Endothelial cell of umbilical vein (primary cell): ENCODE data around the gene SLC25A27. TPM values are rescaled to one million over a fixed set of nuclear protein-coding genes. Genes with fewer than 3 reads are reported as not detected.

Experiments used
- BruUV-seq: library from RNA; stranded (reverse); fragments of 400-500 nt; replicated peaks from 2 replicates; lab custom pipeline; 2021; lab: Mats Ljungman, UMichigan
- CTCF ChIA-PET: fragments of 300-600, 350-600 bp; sonication (Branson Sonifier 250); formaldehyde crosslinking; loops from one replicate; lab custom pipeline; 2021; ENCODE audit warnings: antibody characterized with exemption, inconsistent platforms; lab: Charles Lee
- POLR2A ChIA-PET: fragments of 300-600, 350-600 bp; sonication (Branson Sonifier 250); formaldehyde crosslinking; loops from one replicate; lab custom pipeline; 2021; ENCODE audit warnings: antibody characterized with exemption, inconsistent platforms; lab: Charles Lee
- DNase-seq: peaks from one replicate; pipeline ENCODE4 v3.0.0-alpha.2; 2011; ENCODE audit warnings: low read depth, low spot score
- FAIRE-seq: peaks from 2 replicates; lab custom pipeline; 2011; peaks lifted over from hg19 to GRCh38; lab: Jason Lieb, UNC
- H2AFZ ChIP-seq: 2 replicates; pipeline ENCODE4 v1.6.0; 2012; ENCODE audit warnings: low read depth, low read length, control low read depth, inconsistent platforms
- H3K27ac ChIP-seq: 2 replicates; pipeline ENCODE4 v1.5.1; 2011; ENCODE audit warnings: low read depth, mild to moderate bottlenecking, control low read depth, low read length, moderate library complexity; ENCODE audit not compliant: insufficient read depth
- H3K27me3 ChIP-seq, 2 experiments: 2 replicates each; pipeline versions ENCODE4 v1.6.0 to v1.6.1; 2011; ENCODE audit warnings: low read length in 2 of 2, mixed read lengths in 1 of 2; ENCODE audit not compliant: control insufficient read depth in 2 of 2, insufficient read depth in 2 of 2
- H3K36me3 ChIP-seq, 2 experiments: 2 replicates in 1 of 2; 3 replicates in 1 of 2; pipeline ENCODE4 v1.5.1; 2011; ENCODE audit warnings: low read length in 2 of 2, mild to moderate bottlenecking in 1 of 2, moderate library complexity in 1 of 2; ENCODE audit not compliant: control insufficient read depth in 2 of 2, insufficient read depth in 2 of 2; ENCODE audit errors: extremely low read depth in 1 of 2
- H3K4me1 ChIP-seq: 3 replicates; pipeline ENCODE4 v1.5.1; 2011; ENCODE audit warnings: mild to moderate bottlenecking, low read length; ENCODE audit not compliant: control insufficient read depth, insufficient read depth; ENCODE audit errors: extremely low read depth
- H3K4me2 ChIP-seq: 2 replicates; pipeline ENCODE4 v1.6.1; 2011; ENCODE audit warnings: low read length, control low read depth, mixed read lengths; ENCODE audit not compliant: insufficient read depth
- H3K4me3 ChIP-seq, 3 experiments: fragments of 200-600 bp in 1 of 3; sonication (generic), shearing (Covaris generic) in 1 of 3; replicated peaks in 1 of 3; 2 replicates each; pipeline ENCODE4 v1.5.1; 2011 to 2016; ENCODE audit warnings: control low read depth in 3 of 3, low read length in 3 of 3, mild to moderate bottlenecking in 2 of 3, inconsistent platforms in 1 of 3, low read depth in 1 of 3, moderate library complexity in 1 of 3; ENCODE audit not compliant: insufficient read depth in 1 of 3
- H3K79me2 ChIP-seq: 2 replicates; pipeline ENCODE4 v1.6.0; 2012; ENCODE audit warnings: low read length, inconsistent platforms; ENCODE audit not compliant: control insufficient read depth, insufficient read depth
- H3K9ac ChIP-seq: replicated peaks from 2 replicates; pipeline ENCODE3; 2011; ENCODE audit warnings: low read length, control low read depth; ENCODE audit not compliant: insufficient read depth; ENCODE audit errors: extremely low read depth
- H3K9me1 ChIP-seq: replicated peaks from 3 replicates; pipeline ENCODE4 v1.6.0; 2011; ENCODE audit warnings: mild to moderate bottlenecking, low read length; ENCODE audit not compliant: control insufficient read depth, insufficient read depth; ENCODE audit errors: extremely low read depth
- H3K9me3 ChIP-seq: replicated peaks from 2 replicates; pipeline ENCODE4 v1.5.1; 2012; ENCODE audit warnings: low read length, inconsistent platforms; ENCODE audit not compliant: control insufficient read depth, insufficient read depth
- H4K20me1 ChIP-seq: replicated peaks from 2 replicates; pipeline ENCODE3; 2011; ENCODE audit warnings: mild to moderate bottlenecking, low read length; ENCODE audit not compliant: control insufficient read depth, insufficient read depth; ENCODE audit errors: extremely low read depth
- CTCF ChIP-seq, 2 donors: IDR thresholded peaks; 1 replicate in 1 of 2; 2 replicates in 1 of 2; pipeline ENCODE4 v1.5.1; 2011; ENCODE audit warnings: low read length in 2 of 2, mild to moderate bottlenecking in 2 of 2, moderate library complexity in 2 of 2, control low read depth in 1 of 2, inconsistent platforms in 1 of 2, low read depth in 1 of 2; ENCODE audit not compliant: insufficient read depth in 1 of 2; ENCODE audit errors: extremely low read depth in 1 of 2
- EZH2 ChIP-seq: IDR thresholded peaks from 2 replicates; pipeline ENCODE4 v1.6.1; 2012; ENCODE audit warnings: borderline replicate concordance, low read depth, mild to moderate bottlenecking, moderate library complexity, low read length, inconsistent platforms; ENCODE audit not compliant: severe bottlenecking
- FOS ChIP-seq: IDR thresholded peaks from 2 replicates; pipeline ENCODE4 v1.6.1; 2011; ENCODE audit warnings: mild to moderate bottlenecking, low read length, moderate library complexity, borderline replicate concordance; ENCODE audit not compliant: insufficient read depth
- GATA2 ChIP-seq: IDR thresholded peaks from 2 replicates; pipeline ENCODE4 v1.7.0; 2011; ENCODE audit warnings: low read depth, mild to moderate bottlenecking, moderate library complexity, mixed read lengths, low read length; ENCODE audit not compliant: insufficient read length, insufficient read depth
- JUN ChIP-seq: IDR thresholded peaks from 2 replicates; pipeline ENCODE4 v1.6.1; 2011; ENCODE audit warnings: borderline replicate concordance, low read depth; ENCODE audit not compliant: insufficient read length, insufficient read depth
- MAX ChIP-seq: IDR thresholded peaks from 2 replicates; pipeline ENCODE4 v1.6.1; 2011; ENCODE audit not compliant: insufficient read depth, insufficient read length
- MYC ChIP-seq: IDR thresholded peaks from one replicate; pipeline ENCODE4 v1.6.1; 2011; ENCODE audit warnings: mild to moderate bottlenecking, low read depth, low read length
- POLR2A ChIP-seq: IDR thresholded peaks from 2 replicates; pipeline ENCODE4 v1.6.1; 2012; ENCODE audit warnings: low read depth, mild to moderate bottlenecking, control low read depth, low read length
- POLR2AphosphoS5 ChIP-seq: IDR thresholded peaks from 2 replicates; pipeline ENCODE4 v1.6.1; 2012; ENCODE audit warnings: low read depth, mild to moderate bottlenecking, control low read depth, low read length, moderate library complexity; ENCODE audit not compliant: insufficient read depth
- dilution Hi-C: fragments of 300-500 bp; cut with MboI; formaldehyde crosslinking; loops from one replicate; pipeline ENCODE4 v1.15.0; 2019; ENCODE audit warnings: low sequenced_read_pairs; ENCODE audit not compliant: extremely low pct_ligation_motif_present
- intact Hi-C: fragments of 100-400 bp; cut with micrococcal nuclease; formaldehyde crosslinking; loops from one replicate; pipeline ENCODE4 v1.10.0; 2022
- polyA plus RNA-seq, 4 experiments: library from polyadenylated mRNA; depleted of rRNA in 3 of 4; stranded (reverse) in 3 of 4; unstranded in 1 of 4; fragments of >200 nt; gene quantifications; 2 replicates each; pipeline versions ENCODE4 v1.2.1 to v1.2.3, GENCODE V29; 2011 to 2012; ENCODE audit warnings: missing spikeins in 1 of 4
- total RNA-seq: library from RNA; stranded (reverse); gene quantifications from 2 replicates; pipeline ENCODE4 v1.2.3, GENCODE V29; 2021

Gene SLC25A27
- total and polyA plus RNA-seq, 2 donors (not counting 3 experiments of a cell fraction or from before 2014, with no cell fraction given): 3.3 to 4.0 TPM

GRCh38 chr6:46635462-46635861, 17.3 kb upstream of the SLC25A27 start:
- intact Hi-C loops: no loop called here

GRCh38 chr6:46637145-46637544, 15.6 kb upstream of the SLC25A27 start:
- Histone ChIP-seq H3K9me3 (no peaks in the 10 kb centered on the region), H3K27ac (no peak overlapping the region), H3K27me3 (no peaks in the 10 kb centered on the region), H4K20me1 (no peaks in the 10 kb centered on the region), H2AFZ (no peak overlapping the region), H3K4me1 (no peaks in the 10 kb centered on the region), H3K79me2 (no peaks in the 10 kb centered on the region), H3K9ac (no peak overlapping the region), H3K9me1 (no peaks in the 10 kb centered on the region), H3K36me3 (no peaks in the 10 kb centered on the region), H3K4me3 (no peak overlapping the region), H3K4me2 (no peak overlapping the region)
- ChIA-PET POLR2A (no interaction called here), CTCF (no interaction called here)
- dilution Hi-C loops: no loop called here
- no TSS peak for BruUV-seq
- TF ChIP-seq JUN: no peak
- TF ChIP-seq CTCF (IDR thresholded peaks at IDR 0.05; ENCODE audit: extremely low read depth in 1 of 2, insufficient read depth in 1 of 2, low read depth in 1 of 2, low read length in 2 of 2): no peak
- no peak for TF ChIP-seq MYC
- no peak for TF ChIP-seq FOS
- no peak for TF ChIP-seq EZH2
- TF ChIP-seq POLR2A: no peak
- no peak for TF ChIP-seq GATA2
- TF ChIP-seq POLR2AphosphoS5: no peak
- TF ChIP-seq MAX: no peak
- FAIRE-seq: no peak
- intact Hi-C loops: no loop called here
- no peak for DNase-seq

More at GRCh38 chr6:46635462-46635861, 17.3 kb upstream of the SLC25A27 start:
- POLR2A ChIA-PET: no interaction called here
- Histone ChIP-seq H3K4me1 (no peaks in the 10 kb centered on the region), H3K9me1 (no peaks in the 10 kb centered on the region), H3K27ac (no peak overlapping the region), H3K9ac (no peak overlapping the region), H3K4me2 (no peak overlapping the region), H2AFZ (no peak overlapping the region), H3K36me3 (no peaks in the 10 kb centered on the region), H3K4me3 (no peak overlapping the region), H3K9me3 (no peaks in the 10 kb centered on the region), H3K27me3 (no peaks in the 10 kb centered on the region), H3K79me2 (no peaks in the 10 kb centered on the region), H4K20me1 (no peaks in the 10 kb centered on the region)
- TF ChIP-seq EZH2 (no peak), MYC (no peak), JUN (no peak), MAX (no peak)
- FAIRE-seq (no peak), DNase-seq (no peak)
- dilution Hi-C loops: no loop called here
- CTCF ChIA-PET: no interaction called here
- no TSS peak for BruUV-seq
